ENCODE data around the gene AIFM3.

Gene AIFM3

GRCh38 chr22:21025763-21026755 is 59.0 kb downstream of the AIFM3 start:
- no peak for DNase-seq (ENCODE audit: low read depth in 2 of 2)

- DNase-seq (ENCODE audit: low read depth in 2 of 2), result no peak
Measured at GRCh38 chr22:21026783-21027692, 60.0 kb downstream of the AIFM3 start.

- no peak for DNase-seq (ENCODE audit: low read depth in 2 of 2)
Measured at GRCh38 chr22:21028277-21029251, 61.5 kb downstream of the AIFM3 start.

- DNase-seq (ENCODE audit: low read depth in 2 of 2), result no peak
Measured at GRCh38 chr22:21029486-21030025, 62.5 kb downstream of the AIFM3 start.

GRCh38 chr22:21030032-21030431 is 63.0 kb downstream of the AIFM3 start:
- no peak for DNase-seq (ENCODE audit: low read depth in 2 of 2)
